ENCODE measurements around the gene ERCC5. TPM values are rescaled to one million over a fixed set of nuclear protein-coding genes. Genes with fewer than 3 reads are reported as not detected.

Gene ERCC5
- total RNA-seq, 1 donor from 2014 or later = 61.3 TPM

Other genes with a start within 250 kb of the ERCC5 start
- 60.0 TPM for gene TPP2, start 249.0 kb upstream of the ERCC5 start, total RNA-seq
- 8.9 TPM for gene METTL21C, start 151.0 kb upstream of the ERCC5 start, total RNA-seq
- gene TEX30, start 72.2 kb upstream of the ERCC5 start, total RNA-seq = 13.6 TPM
- gene POGLUT2, start 47.1 kb upstream of the ERCC5 start, total RNA-seq = 24.6 TPM
- 47.9 TPM for gene BIVM, start 46.9 kb upstream of the ERCC5 start, total RNA-seq
- gene SLC10A2, start 220.4 kb downstream of the ERCC5 start, total RNA-seq = not detected